ENCODE measurements around the gene CBR4. TPM values are rescaled to one million over a fixed set of nuclear protein-coding genes. Genes with fewer than 3 reads are reported as not detected.
"Not testable (repeated sequence)": the region's sequence is repeated elsewhere in the genome, so short reads cannot be mapped to it uniquely, and the experiment has no call there.

CBR4 gene
- total RNA-seq, 1 donor from 2014 or later, result 36.0 TPM

DNA sequence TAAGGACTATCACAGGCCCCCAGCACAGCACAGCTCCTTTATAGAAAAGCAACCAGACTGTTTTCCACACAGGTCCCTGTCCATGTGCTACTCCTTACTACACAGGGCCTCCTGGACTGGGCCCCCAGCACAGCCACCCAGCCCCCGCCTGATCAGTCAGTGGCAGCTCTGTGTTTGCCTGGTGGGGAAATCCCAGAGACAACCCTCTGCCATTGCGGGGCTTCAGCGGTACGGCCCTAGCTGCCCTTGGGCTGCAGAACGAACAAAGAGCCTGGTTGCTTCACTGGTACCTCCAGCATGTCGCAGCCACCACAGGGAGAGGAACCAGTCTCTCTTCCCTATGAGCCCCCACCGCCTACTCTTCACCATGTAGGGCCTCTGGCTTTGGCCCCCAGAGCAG lies 30.7 kb downstream of the CBR4 start:
- Mint-ChIP-seq H3K4me1 (no peaks in the 10 kb centered on the region), H3K27ac (ENCODE audit: unreplicated experiment) (no peak overlapping the region), H3K9me3 (peaks cover 16% of the 10 kb centered on the region), H3K27me3 (ENCODE audit: low read depth) (no peaks in the 10 kb centered on the region), H3K36me3 (ENCODE audit: low read depth) (peaks cover 37% of the 10 kb centered on the region), H3K4me3 (no peak overlapping the region)
- DNase-seq (ENCODE audit: low read depth, low spot score), result no peak
- TF ChIP-seq, protein P1, sequence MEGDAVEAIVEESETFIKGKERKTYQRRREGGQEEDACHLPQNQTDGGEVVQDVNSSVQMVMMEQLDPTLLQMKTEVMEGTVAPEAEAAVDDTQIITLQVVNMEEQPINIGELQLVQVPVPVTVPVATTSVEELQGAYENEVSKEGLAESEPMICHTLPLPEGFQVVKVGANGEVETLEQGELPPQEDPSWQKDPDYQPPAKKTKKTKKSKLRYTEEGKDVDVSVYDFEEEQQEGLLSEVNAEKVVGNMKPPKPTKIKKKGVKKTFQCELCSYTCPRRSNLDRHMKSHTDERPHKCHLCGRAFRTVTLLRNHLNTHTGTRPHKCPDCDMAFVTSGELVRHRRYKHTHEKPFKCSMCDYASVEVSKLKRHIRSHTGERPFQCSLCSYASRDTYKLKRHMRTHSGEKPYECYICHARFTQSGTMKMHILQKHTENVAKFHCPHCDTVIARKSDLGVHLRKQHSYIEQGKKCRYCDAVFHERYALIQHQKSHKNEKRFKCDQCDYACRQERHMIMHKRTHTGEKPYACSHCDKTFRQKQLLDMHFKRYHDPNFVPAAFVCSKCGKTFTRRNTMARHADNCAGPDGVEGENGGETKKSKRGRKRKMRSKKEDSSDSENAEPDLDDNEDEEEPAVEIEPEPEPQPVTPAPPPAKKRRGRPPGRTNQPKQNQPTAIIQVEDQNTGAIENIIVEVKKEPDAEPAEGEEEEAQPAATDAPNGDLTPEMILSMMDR (conservative IDR thresholded peaks at IDR 0.05), result no peak

DNA sequence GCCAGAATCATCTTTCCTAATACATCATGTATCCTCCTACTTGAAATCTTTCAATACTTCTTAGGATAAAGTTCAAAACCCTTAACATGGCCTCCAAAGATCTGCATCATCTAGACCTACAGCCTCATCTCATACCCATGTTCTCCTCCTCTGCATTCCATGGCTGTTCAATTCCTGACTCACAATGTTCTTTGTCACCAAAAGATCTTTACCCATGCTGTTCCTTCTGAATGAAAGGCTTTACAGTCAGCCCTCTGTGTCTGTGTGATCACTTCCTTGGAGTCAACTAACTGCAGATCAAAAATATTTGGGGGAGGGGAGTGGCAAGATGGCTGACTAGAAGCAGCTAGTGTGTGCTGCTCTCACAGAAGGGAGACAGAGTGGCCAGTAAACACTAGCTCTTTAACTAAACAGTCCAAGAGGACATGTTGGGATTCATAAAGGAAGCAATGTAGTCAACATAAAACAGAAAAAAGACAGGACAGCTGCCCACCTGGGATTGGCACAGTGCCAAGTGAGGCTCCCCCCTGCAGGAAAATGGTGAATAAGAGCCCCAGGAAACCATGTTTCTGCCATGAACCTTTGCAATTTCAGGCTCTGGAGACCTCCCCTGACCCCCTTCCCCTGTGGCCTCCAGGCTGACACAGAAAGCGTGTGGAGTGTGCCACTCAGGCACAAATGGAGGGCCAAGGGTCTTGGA lies 31.9 kb downstream of the CBR4 start:
- no peaks in the 10 kb centered on the region for H3K4me1 Mint-ChIP-seq
- peaks cover 16% of the 10 kb centered on the region for H3K9me3 Mint-ChIP-seq
- TF ChIP-seq, protein P1 (conservative IDR thresholded peaks at IDR 0.05), result no peak
- no peak overlapping the region for H3K4me3 Mint-ChIP-seq
- H3K36me3 Mint-ChIP-seq (ENCODE audit: low read depth), result peaks cover 26% of the 10 kb centered on the region
- DNase-seq (ENCODE audit: low read depth, low spot score), result no peak
- H3K27ac Mint-ChIP-seq (ENCODE audit: unreplicated experiment), result no peak overlapping the region
- H3K27me3 Mint-ChIP-seq (ENCODE audit: low read depth), result no peaks in the 10 kb centered on the region

DNA sequence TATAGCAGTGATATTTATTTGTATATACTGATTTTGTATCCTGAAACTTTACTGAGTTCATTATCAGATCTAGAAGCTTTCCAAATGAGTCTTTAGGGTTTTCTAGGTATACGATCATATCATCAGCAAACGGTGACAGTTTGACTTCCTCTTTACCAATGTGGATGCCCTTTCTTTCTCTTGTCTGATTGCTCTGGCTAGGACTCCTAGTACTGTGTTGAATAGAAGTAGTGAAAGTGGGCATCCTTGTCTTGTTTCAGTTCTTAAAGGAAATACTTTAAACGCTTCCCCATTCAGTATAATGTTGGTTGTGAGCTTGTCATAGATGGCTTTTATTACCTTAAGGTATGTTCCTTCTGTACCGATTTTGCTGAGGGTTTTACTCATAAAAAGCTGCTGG lies 37.5 kb downstream of the CBR4 start:
- DNase-seq (ENCODE audit: low read depth, low spot score), result no peak
- TF ChIP-seq, protein P1 (conservative IDR thresholded peaks at IDR 0.05), result no peak
- no peak overlapping the region for H3K27ac Mint-ChIP-seq (ENCODE audit: unreplicated experiment)
- no peak overlapping the region for H3K4me3 Mint-ChIP-seq
- peaks cover 30% of the 10 kb centered on the region for H3K9me3 Mint-ChIP-seq
- peaks cover 37% of the 10 kb centered on the region for H3K36me3 Mint-ChIP-seq (ENCODE audit: low read depth)
- no peaks in the 10 kb centered on the region for H3K4me1 Mint-ChIP-seq
- H3K27me3 Mint-ChIP-seq (ENCODE audit: low read depth), result no peaks in the 10 kb centered on the region

DNA sequence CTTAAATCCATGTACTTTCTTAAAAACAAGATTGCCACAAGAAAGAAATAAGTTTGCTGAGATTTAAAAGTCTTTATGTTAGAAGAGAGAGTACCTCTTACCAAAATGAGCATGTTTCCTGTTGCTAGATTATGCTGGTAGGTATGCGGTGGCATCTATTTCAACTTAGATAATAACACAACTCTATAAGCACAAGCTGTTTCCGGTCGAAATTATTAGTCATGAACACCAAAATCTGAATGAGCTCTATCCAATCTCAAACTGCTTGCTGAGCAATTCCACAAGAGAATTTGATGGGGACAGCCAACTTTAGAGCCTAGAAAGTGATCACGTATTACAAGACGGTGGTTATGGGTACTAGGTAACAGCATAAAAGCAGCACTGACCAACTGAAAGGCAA lies 49.3 kb downstream of the CBR4 start:
- no peaks in the 10 kb centered on the region for H3K27me3 Mint-ChIP-seq (ENCODE audit: low read depth)
- peaks cover 40% of the 10 kb centered on the region for H3K36me3 Mint-ChIP-seq (ENCODE audit: low read depth)
- no peak overlapping the region for H3K27ac Mint-ChIP-seq (ENCODE audit: unreplicated experiment)
- no peaks in the 10 kb centered on the region for H3K4me1 Mint-ChIP-seq
- H3K9me3 Mint-ChIP-seq, result peaks cover 15% of the 10 kb centered on the region
- TF ChIP-seq, protein P1 (conservative IDR thresholded peaks at IDR 0.05), result no peak
- DNase-seq (ENCODE audit: low read depth, low spot score), result no peak
- no peak overlapping the region for H3K4me3 Mint-ChIP-seq

DNA sequence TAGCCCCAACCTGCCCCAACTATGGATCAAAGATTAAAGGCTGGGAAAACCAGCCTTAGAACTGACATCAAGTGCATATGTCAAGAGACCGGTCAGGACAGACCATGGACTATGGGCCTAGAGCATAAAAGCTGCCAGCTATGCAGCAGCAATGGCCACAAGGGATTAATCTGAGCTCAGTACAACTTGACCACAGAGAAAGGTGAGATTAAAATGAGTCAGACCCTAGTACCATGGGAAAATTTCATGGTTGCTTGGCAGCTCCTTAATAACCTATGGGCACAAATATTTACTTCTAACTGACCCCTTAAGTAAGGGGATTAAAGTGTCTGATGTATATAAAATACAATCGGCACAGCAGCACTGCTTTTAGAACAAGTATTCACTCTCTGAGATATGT lies 54.4 kb downstream of the CBR4 start:
- Mint-ChIP-seq H3K9me3 (peaks cover 21% of the 10 kb centered on the region), H3K27ac (ENCODE audit: unreplicated experiment) (no peak overlapping the region)

DNA sequence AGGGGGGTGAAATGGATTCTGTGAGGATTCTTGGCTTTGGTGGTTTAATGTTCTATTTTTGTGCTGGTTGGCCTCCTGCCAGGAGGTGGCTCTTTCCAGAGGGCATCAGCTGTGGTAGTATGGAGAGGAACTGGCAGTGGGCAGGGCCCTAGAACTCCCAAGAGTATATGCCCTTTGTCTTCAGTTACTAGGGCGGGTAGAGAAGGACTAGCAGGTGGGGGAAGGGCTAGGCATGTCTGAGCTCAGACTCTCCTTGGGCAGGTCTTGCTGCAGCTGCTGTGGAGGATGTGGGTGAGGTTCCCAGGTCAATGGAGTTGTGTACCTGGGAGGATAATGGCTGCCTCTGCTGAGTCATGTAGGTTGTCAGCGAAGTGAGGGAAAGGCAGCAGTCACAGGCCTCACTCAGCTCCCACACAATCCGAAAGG lies 57.2 kb downstream of the CBR4 start:
- not testable (repeated sequence) for DNase-seq (ENCODE audit: low read depth, low spot score); H3K27me3 Mint-ChIP-seq (ENCODE audit: low read depth); H3K27ac Mint-ChIP-seq (ENCODE audit: unreplicated experiment); H3K4me1 Mint-ChIP-seq; H3K4me3 Mint-ChIP-seq
- Mint-ChIP-seq H3K9me3 (peaks cover 31% of the 10 kb centered on the region), H3K36me3 (ENCODE audit: low read depth) (peaks cover 44% of the 10 kb centered on the region)

More for the DNA sequence above, 54.4 kb downstream of the CBR4 start:
- Mint-ChIP-seq H3K4me3 (no peak overlapping the region), H3K27me3 (ENCODE audit: low read depth) (no peaks in the 10 kb centered on the region), H3K36me3 (ENCODE audit: low read depth) (peaks cover 45% of the 10 kb centered on the region), H3K4me1 (no peaks in the 10 kb centered on the region)
- DNase-seq (ENCODE audit: low read depth, low spot score), result no peak
- TF ChIP-seq, protein P1 (conservative IDR thresholded peaks at IDR 0.05), result no peak

Data from neural crest cell (in vitro differentiated cells).